DND-41 (cell line): ENCODE results near the gene CKB.

Source experiments
- ATAC-seq: fragments of 200-7000 bp; cut with Tn5 transposase; 3 replicates; pipeline ENCODE4 v1.9.1; 2021; ENCODE audit warnings: low read depth; ENCODE audit not compliant: insufficient read depth
- DNase-seq: peaks from one replicate; pipeline ENCODE4 v3.0.0-alpha.2; 2020
- H2AFZ ChIP-seq: 2 replicates; pipeline ENCODE4 v1.6.0; 2012; ENCODE audit warnings: low read depth, low read length
- H3K27ac ChIP-seq: 2 replicates; pipeline ENCODE4 v1.5.1; 2012; ENCODE audit warnings: low read length, inconsistent platforms
- H3K27me3 ChIP-seq: fragments of 200-600 bp; sonication (generic); 2 replicates; pipeline ENCODE4 v1.6.0; 2012; ENCODE audit warnings: low read length, mild to moderate bottlenecking, inconsistent platforms; ENCODE audit not compliant: insufficient read depth, poor library complexity
- H3K36me3 ChIP-seq: 2 replicates; pipeline ENCODE4 v1.5.1; 2012; ENCODE audit warnings: low read length, inconsistent platforms; ENCODE audit not compliant: insufficient read depth
- H3K4me1 ChIP-seq: 2 replicates; pipeline ENCODE4 v1.5.1; 2012; ENCODE audit warnings: mild to moderate bottlenecking, low read length; ENCODE audit not compliant: insufficient read depth
- H3K4me2 ChIP-seq: 2 replicates; pipeline ENCODE4 v1.6.0; 2012; ENCODE audit warnings: mild to moderate bottlenecking, moderate library complexity, low read length, inconsistent platforms; ENCODE audit not compliant: insufficient read depth
- H3K4me3 ChIP-seq, 2 experiments: fragments of 200-600 bp in 1 of 2; shearing (Covaris generic) in 1 of 2; 2 replicates each; pipeline ENCODE4 v1.5.1; 2012 to 2016; ENCODE audit warnings: inconsistent platforms in 2 of 2, low read length in 2 of 2, mild to moderate bottlenecking in 2 of 2, low read depth in 1 of 2, moderate library complexity in 1 of 2
- H3K79me2 ChIP-seq: 2 replicates; pipeline ENCODE4 v1.6.0; 2012; ENCODE audit warnings: low read length, inconsistent platforms; ENCODE audit not compliant: insufficient read depth
- H3K9ac ChIP-seq: 2 replicates; pipeline ENCODE4 v1.6.0; 2012; ENCODE audit warnings: low read depth, mild to moderate bottlenecking, inconsistent platforms, low read length, moderate library complexity
- H3K9me3 ChIP-seq: 2 replicates; pipeline ENCODE4 v1.5.1; 2012; ENCODE audit warnings: low read length, moderate library complexity, mild to moderate bottlenecking, inconsistent platforms; ENCODE audit not compliant: insufficient read depth, severe bottlenecking
- H4K20me1 ChIP-seq: 2 replicates; pipeline ENCODE4 v1.6.0; 2012; ENCODE audit warnings: low read length; ENCODE audit not compliant: insufficient read depth
- CTCF ChIP-seq: IDR thresholded peaks from 2 replicates; pipeline ENCODE4 v1.5.1; 2012; ENCODE audit warnings: borderline replicate concordance, low read length, moderate library complexity, mild to moderate bottlenecking; ENCODE audit not compliant: poor library complexity, severe bottlenecking; ENCODE audit errors: extremely low read depth
- EZH2 ChIP-seq: IDR thresholded peaks from 3 replicates; pipeline ENCODE4 v1.6.1; 2012; ENCODE audit warnings: borderline replicate concordance, low read depth, mild to moderate bottlenecking, moderate library complexity, low read length, inconsistent platforms; ENCODE audit not compliant: severe bottlenecking

The CKB gene

GRCh38 chr14:103485504-103485903, 37.1 kb downstream of the CKB start:
- no peak for ATAC-seq
- Histone ChIP-seq H3K27me3 (no peaks in the 10 kb centered on the region), H4K20me1 (0 out of 2 replicates have a peak, but pooled peaks cover 3% of the 10 kb centered on the region), H2AFZ (no peak overlapping the region), H3K4me3 (no peak overlapping the region), H3K27ac (no peak overlapping the region), H3K4me1 (no peaks in the 10 kb centered on the region), H3K9me3 (no peaks in the 10 kb centered on the region), H3K36me3 (peaks cover 69% of the 10 kb centered on the region), H3K79me2 (no peaks in the 10 kb centered on the region), H3K9ac (no peak overlapping the region), H3K4me2 (no peak overlapping the region)
- no peak for DNase-seq
- TF ChIP-seq CTCF = no peak
- no peak for TF ChIP-seq EZH2

GRCh38 chr14:103483600-103483999, 39.0 kb downstream of the CKB start:
- Histone ChIP-seq H3K4me2 (no peak overlapping the region), H3K79me2 (no peaks in the 10 kb centered on the region), H2AFZ (no peak overlapping the region), H4K20me1 (0 out of 2 replicates have a peak, but pooled peaks cover 3% of the 10 kb centered on the region), H3K9me3 (no peaks in the 10 kb centered on the region), H3K27ac (no peak overlapping the region), H3K9ac (no peak overlapping the region), H3K4me3 (no peak overlapping the region), H3K36me3 (peaks cover 67% of the 10 kb centered on the region), H3K27me3 (no peaks in the 10 kb centered on the region), H3K4me1 (no peaks in the 10 kb centered on the region)
- no peak for DNase-seq
- ATAC-seq = no peak
- no peak for TF ChIP-seq CTCF
- TF ChIP-seq EZH2 = no peak

GRCh38 chr14:103480595-103480994, 42.0 kb downstream of the CKB start:
- no peak overlapping the region for H3K4me2 ChIP-seq
- no peak overlapping the region for H3K4me3 ChIP-seq
- H3K36me3 ChIP-seq = peaks cover 72% of the 10 kb centered on the region
- H4K20me1 ChIP-seq = no peaks in the 10 kb centered on the region
- no peaks in the 10 kb centered on the region for H3K79me2 ChIP-seq
- H3K9me3 ChIP-seq = no peaks in the 10 kb centered on the region
- ATAC-seq (no peak), DNase-seq (no peak)
- no peak for TF ChIP-seq EZH2
- TF ChIP-seq CTCF = no peak
- no peak overlapping the region for H2AFZ ChIP-seq
- no peaks in the 10 kb centered on the region for H3K27me3 ChIP-seq
- H3K4me1 ChIP-seq = no peaks in the 10 kb centered on the region
- no peak overlapping the region for H3K9ac ChIP-seq
- H3K27ac ChIP-seq = no peak overlapping the region

GRCh38 chr14:103476631-103477030, 46.0 kb downstream of the CKB start:
- TF ChIP-seq CTCF = no peak
- peaks cover 64% of the 10 kb centered on the region for H3K36me3 ChIP-seq
- H3K9me3 ChIP-seq = no peaks in the 10 kb centered on the region

More at GRCh38 chr14:103476631-103477030, 46.0 kb downstream of the CKB start:
- H3K27me3 ChIP-seq = no peaks in the 10 kb centered on the region
- no peak for ATAC-seq
- no peak overlapping the region for H3K4me3 ChIP-seq
- DNase-seq = no peak
- no peak overlapping the region for H3K9ac ChIP-seq
- no peak overlapping the region for H3K27ac ChIP-seq
- no peak overlapping the region for H2AFZ ChIP-seq
- H3K79me2 ChIP-seq = no peaks in the 10 kb centered on the region
- peaks cover 3% of the 10 kb centered on the region; the same call in 1 of the 2 replicates for H4K20me1 ChIP-seq
- H3K4me2 ChIP-seq = no peak overlapping the region
- H3K4me1 ChIP-seq = no peaks in the 10 kb centered on the region
